Hematopoietic multipotent progenitor cell (in vitro differentiated cells): Measurements from ENCODE around the gene MLC1. TPM values are rescaled to one million over a fixed set of nuclear protein-coding genes. Genes with fewer than 3 reads are reported as not detected.

ENCODE experiments used
- total RNA-seq: library from RNA; depleted of rRNA; stranded (reverse); fragments of >200 nt; gene quantifications from one replicate; pipeline ENCODE4 v1.2.3, GENCODE V29; 2012

MLC1 gene
- total RNA-seq, 1 donor: 139 TPM

Other genes with a start within 250 kb of the MLC1 start
- gene ZBED4, start 231.6 kb downstream of the MLC1 start, total RNA-seq: 31.2 TPM
- gene ALG12, start 167.0 kb downstream of the MLC1 start, total RNA-seq: 35.5 TPM
- 21.3 TPM for gene CRELD2, start 166.8 kb downstream of the MLC1 start, total RNA-seq
- 84.6 TPM for gene PIM3, start 124.7 kb downstream of the MLC1 start, total RNA-seq
- gene IL17REL, start 72.7 kb downstream of the MLC1 start, total RNA-seq: under 0.01 TPM
- gene TTLL8, start 27.1 kb downstream of the MLC1 start, total RNA-seq: 0.27 TPM
- 0.27 TPM for gene MOV10L1, start 4.6 kb upstream of the MLC1 start, total RNA-seq
- gene PANX2, start 85.3 kb upstream of the MLC1 start, total RNA-seq: 6.5 TPM
- gene TRABD, start 100.5 kb upstream of the MLC1 start, total RNA-seq: 70.0 TPM
- gene SELENOO, start 115.6 kb upstream of the MLC1 start, total RNA-seq: 31.8 TPM
- gene TUBGCP6, start 159.6 kb upstream of the MLC1 start, total RNA-seq: 76.7 TPM
- gene HDAC10, start 165.8 kb upstream of the MLC1 start, total RNA-seq: 51.7 TPM
- gene MAPK12, start 176.3 kb upstream of the MLC1 start, total RNA-seq: 30.2 TPM
- 11.8 TPM for gene MAPK11, start 185.0 kb upstream of the MLC1 start, total RNA-seq
- 91.8 TPM for gene PLXNB2, start 222.2 kb upstream of the MLC1 start, total RNA-seq
- 9.2 TPM for gene DENND6B, start 241.6 kb upstream of the MLC1 start, total RNA-seq